A673 (cell line): ENCODE measurements around the gene POLE3. TPM values are rescaled to one million over a fixed set of nuclear protein-coding genes. Genes with fewer than 3 reads are reported as not detected.

Experiments used
- BruUV-seq: library from RNA; stranded (reverse); fragments of 400-500 nt; replicated peaks from 2 replicates; lab custom pipeline; 2021; lab: Mats Ljungman, UMichigan
- CTCF ChIA-PET: fragments of 300-600 bp; sonication (Branson Sonifier 250); formaldehyde crosslinking; loops from one replicate; lab custom pipeline; 2022; ENCODE audit warnings: antibody characterized with exemption; lab: Charles Lee
- POLR2A ChIA-PET: fragments of 300-600 bp; sonication (Branson Sonifier 250); formaldehyde crosslinking; loops from one replicate; lab custom pipeline; 2022; ENCODE audit warnings: antibody characterized with exemption; ENCODE audit not compliant: low non-redundant PET; lab: Charles Lee
- DNase-seq: peaks from one replicate; pipeline ENCODE4 v3.0.0-alpha.2; 2015; ENCODE audit warnings: low spot score
- H3K27ac ChIP-seq: fragments of 200-600 bp; sonication (generic); 2 replicates; pipeline ENCODE4 v1.5.1; 2016; ENCODE audit warnings: mixed run types, low read depth, mild to moderate bottlenecking, mixed read lengths, antibody characterized with exemption, low read length; ENCODE audit not compliant: poor library complexity, severe bottlenecking
- H3K27me3 ChIP-seq: fragments of 200-600 bp; sonication (generic); replicated peaks from 2 replicates; pipeline ENCODE4 v1.6.1; 2017; ENCODE audit warnings: mixed run types, low read depth, mild to moderate bottlenecking, mixed read lengths, antibody characterized with exemption, low read length; ENCODE audit not compliant: insufficient read depth, poor library complexity
- H3K36me3 ChIP-seq: fragments of 200-600 bp; sonication (generic); 2 replicates; pipeline ENCODE4 v1.6.1; 2016; ENCODE audit warnings: mixed run types, mild to moderate bottlenecking, mixed read lengths, antibody characterized with exemption, low read length; ENCODE audit not compliant: insufficient read depth, poor library complexity, severe bottlenecking
- H3K4me1 ChIP-seq: fragments of 200-600 bp; sonication (generic); 2 replicates; pipeline ENCODE4 v1.6.1; 2017; ENCODE audit warnings: mixed run types, mild to moderate bottlenecking, mixed read lengths, antibody characterized with exemption, low read length; ENCODE audit not compliant: insufficient read depth, poor library complexity, severe bottlenecking
- H3K4me3 ChIP-seq: fragments of 200-600 bp; sonication (generic); 2 replicates; pipeline ENCODE4 v1.5.1; 2016; ENCODE audit warnings: low read depth, mixed run types, mild to moderate bottlenecking, mixed read lengths, low read length; ENCODE audit not compliant: poor library complexity, severe bottlenecking
- H3K9me3 ChIP-seq: fragments of 200-600 bp; sonication (generic); 2 replicates; pipeline ENCODE4 v1.6.1; 2016; ENCODE audit warnings: mixed run types, low read depth, mild to moderate bottlenecking, mixed read lengths, antibody characterized with exemption, low read length; ENCODE audit not compliant: poor library complexity, severe bottlenecking
- CTCF ChIP-seq: fragments of 300-800, 200-600 bp; sonication (generic); conservative IDR thresholded peaks from 2 replicates; pipeline ENCODE4 v1.5.1; 2017; ENCODE audit warnings: low read depth, mild to moderate bottlenecking, antibody characterized with exemption, low read length, moderate library complexity, mixed read lengths
- EZH2 ChIP-seq: fragments of 200-600 bp; sonication (generic); IDR thresholded peaks from 2 replicates; pipeline ENCODE4 v1.6.1; 2017; ENCODE audit warnings: borderline replicate concordance, low read depth, mild to moderate bottlenecking, mixed read lengths, antibody characterized with exemption, low read length; ENCODE audit not compliant: poor library complexity, severe bottlenecking
- intact Hi-C: fragments of 100-400 bp; cut with micrococcal nuclease; formaldehyde crosslinking; loops from one replicate; pipeline ENCODE4 v1.10.0; 2022; ENCODE audit not compliant: unreplicated experiment
- total RNA-seq: library from RNA; stranded (reverse); gene quantifications from 2 replicates; pipeline ENCODE4 v1.2.3, GENCODE V29; 2021

Gene POLE3
- total RNA-seq, 1 experiment from 2014 or later, result 109 TPM

GRCh38 chr9:113427629-113428028, 17.2 kb upstream of the POLE3 start:
- no peaks in the 10 kb centered on the region for H3K36me3 ChIP-seq
- intact Hi-C loops, result no loop called here
- H3K4me3 ChIP-seq, result no peak overlapping the region
- H3K27me3 ChIP-seq, result peaks cover 3% of the 10 kb centered on the region
- CTCF ChIA-PET, result no interaction called here
- BruUV-seq, result no TSS peak
- H3K9me3 ChIP-seq, result no peaks in the 10 kb centered on the region
- H3K27ac ChIP-seq, result no peak overlapping the region
- H3K4me1 ChIP-seq, result no peaks in the 10 kb centered on the region
- no peak for TF ChIP-seq CTCF
- TF ChIP-seq EZH2, result no peak
- POLR2A ChIA-PET, result no interaction called here
- DNase-seq, result no peak

GRCh38 chr9:113426701-113427100, 16.2 kb upstream of the POLE3 start:
- Histone ChIP-seq H3K9me3 (no peaks in the 10 kb centered on the region), H3K4me3 (no peak overlapping the region), H3K27ac (no peak overlapping the region), H3K36me3 (no peaks in the 10 kb centered on the region), H3K27me3 (peaks cover 3% of the 10 kb centered on the region), H3K4me1 (no peaks in the 10 kb centered on the region)
- POLR2A ChIA-PET, result interaction anchor here (0.6 kb wide), 1 partner anchor 177 kb away, joined by 10 read pairs; no protein-coding TSS in a partner anchor
- TF ChIP-seq EZH2 (no peak), CTCF (no peak)
- intact Hi-C loops, result no loop called here
- no TSS peak for BruUV-seq
- DNase-seq, result no peak
- CTCF ChIA-PET, result no interaction called here

DNA sequence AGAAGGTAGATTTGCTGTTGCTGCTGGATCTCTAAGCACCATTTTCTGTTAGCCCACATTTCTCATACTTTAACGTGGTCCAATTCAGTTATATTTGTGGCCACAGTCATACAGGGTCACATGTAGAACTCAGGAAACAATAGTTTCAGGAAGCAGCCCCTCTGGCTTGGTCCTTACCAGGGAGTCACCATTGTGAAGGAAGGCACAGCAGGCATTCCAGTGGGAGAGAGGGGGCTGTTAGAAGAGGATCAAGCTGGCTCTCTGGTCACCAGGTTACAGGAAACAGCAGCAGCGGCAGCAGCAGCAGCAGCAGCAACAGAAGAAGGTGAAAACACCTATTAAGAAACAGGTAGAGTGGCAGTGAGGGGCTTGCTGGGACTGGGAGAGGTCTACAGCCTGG, 14.6 kb upstream of the POLE3 start:
- BruUV-seq, result no TSS peak
- no peaks in the 10 kb centered on the region for H3K36me3 ChIP-seq
- ChIA-PET CTCF (interaction anchor here (0.9 kb wide), 1 partner anchor 26 kb away, joined by 4 read pairs; no protein-coding TSS in a partner anchor), POLR2A (no interaction called here)
- H3K27ac ChIP-seq, result no peak overlapping the region
- H3K4me3 ChIP-seq, result no peak overlapping the region
- TF ChIP-seq CTCF (no peak), EZH2 (no peak)
- H3K4me1 ChIP-seq, result no peaks in the 10 kb centered on the region
- no peaks in the 10 kb centered on the region for H3K9me3 ChIP-seq
- no peak for DNase-seq
- peaks cover 3% of the 10 kb centered on the region for H3K27me3 ChIP-seq
- intact Hi-C loops, result no loop called here
